ENCODE data around the gene ITM2B.

GRCh38 chr13:48232420-48233045 is 473 bp upstream of the ITM2B start:
- TF ChIP-seq CTCF (IDR thresholded peaks at IDR 0.05) (no peak), POLR2A (IDR thresholded peaks at IDR 0.05) (no peak)
